ENCODE measurements around the gene AFF4. TPM values are rescaled to one million over a fixed set of nuclear protein-coding genes. Genes with fewer than 3 reads are reported as not detected.

AFF4 gene
- total and polyA plus RNA-seq, 12 donors: 7.0 to 63.8 (median 52.5) TPM

DNA sequence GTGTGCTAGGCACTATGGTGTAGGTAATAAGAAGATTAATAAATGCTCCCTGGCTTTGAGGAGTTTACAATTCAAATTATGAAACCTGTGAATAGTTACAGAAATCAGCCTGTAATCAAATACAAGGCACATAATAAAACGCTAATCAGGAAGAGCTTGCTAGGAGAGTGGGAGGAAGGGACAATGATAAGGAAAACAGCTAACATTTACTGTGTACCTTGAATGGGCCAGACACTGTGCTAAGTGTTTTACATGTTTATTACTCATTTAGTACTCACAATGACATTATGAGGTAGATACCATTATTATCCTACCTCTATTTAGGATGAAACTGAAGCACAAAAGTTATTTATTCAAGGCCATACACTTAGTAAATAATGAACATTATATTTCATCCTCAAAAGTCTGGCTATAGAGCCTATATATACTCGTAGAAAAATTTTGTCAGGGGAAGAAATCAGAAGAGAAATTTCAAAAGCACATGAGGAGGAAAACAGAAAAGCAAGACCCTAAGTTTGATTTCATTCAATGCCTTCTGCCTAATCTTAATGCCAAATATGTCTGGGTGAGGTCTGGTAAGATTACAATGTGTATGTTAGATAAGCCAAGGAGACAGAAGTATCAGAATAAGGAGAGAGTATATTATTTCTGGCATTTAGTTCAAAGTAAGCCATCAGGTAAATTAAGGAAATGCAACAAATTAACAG, 35.9 kb downstream of the AFF4 start:
- ATAC-seq (no peak), DNase-seq (no peak)
- Histone ChIP-seq H3K36me3 (peaks cover 0 to 100% (median 33%) of the 10 kb centered on the region in 9 donors), H3K4me3 (no peak overlapping the region), H3K27me3 (no peaks in the 10 kb centered on the region), H3K27ac (no peak overlapping the region), H3K4me1 (peaks cover 0 to 19% (median 16%) of the 10 kb centered on the region in 9 donors), H3K9me3 (no peaks in the 10 kb centered on the region)
- TF ChIP-seq, protein P1, sequence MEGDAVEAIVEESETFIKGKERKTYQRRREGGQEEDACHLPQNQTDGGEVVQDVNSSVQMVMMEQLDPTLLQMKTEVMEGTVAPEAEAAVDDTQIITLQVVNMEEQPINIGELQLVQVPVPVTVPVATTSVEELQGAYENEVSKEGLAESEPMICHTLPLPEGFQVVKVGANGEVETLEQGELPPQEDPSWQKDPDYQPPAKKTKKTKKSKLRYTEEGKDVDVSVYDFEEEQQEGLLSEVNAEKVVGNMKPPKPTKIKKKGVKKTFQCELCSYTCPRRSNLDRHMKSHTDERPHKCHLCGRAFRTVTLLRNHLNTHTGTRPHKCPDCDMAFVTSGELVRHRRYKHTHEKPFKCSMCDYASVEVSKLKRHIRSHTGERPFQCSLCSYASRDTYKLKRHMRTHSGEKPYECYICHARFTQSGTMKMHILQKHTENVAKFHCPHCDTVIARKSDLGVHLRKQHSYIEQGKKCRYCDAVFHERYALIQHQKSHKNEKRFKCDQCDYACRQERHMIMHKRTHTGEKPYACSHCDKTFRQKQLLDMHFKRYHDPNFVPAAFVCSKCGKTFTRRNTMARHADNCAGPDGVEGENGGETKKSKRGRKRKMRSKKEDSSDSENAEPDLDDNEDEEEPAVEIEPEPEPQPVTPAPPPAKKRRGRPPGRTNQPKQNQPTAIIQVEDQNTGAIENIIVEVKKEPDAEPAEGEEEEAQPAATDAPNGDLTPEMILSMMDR (IDR thresholded peaks at IDR 0.05): no peak
- intact Hi-C loops (cut with DNase I): no loop called here
- WGBS, 2 donors: 53 to 60% methylated on average over 2 of the region's 2 CpGs

DNA sequence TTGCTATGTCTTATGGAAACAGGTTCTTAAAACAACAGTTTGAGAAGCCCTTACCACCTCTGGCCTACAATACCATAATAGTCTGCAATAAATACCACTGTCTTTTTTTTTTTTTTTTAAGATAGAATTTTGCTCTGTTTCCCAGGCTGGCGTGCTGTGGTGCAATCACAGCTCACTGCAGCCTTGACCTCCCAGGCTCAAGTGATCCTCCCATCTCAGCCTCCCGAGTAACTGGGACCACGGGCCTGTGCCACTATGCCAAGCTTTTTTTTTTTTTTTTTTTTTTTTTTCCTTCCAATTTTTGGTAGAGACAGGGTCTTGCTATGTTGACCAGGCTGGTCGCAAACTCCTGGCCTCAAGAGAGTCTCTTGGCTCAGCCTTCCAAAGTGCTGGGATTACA, 37.0 kb downstream of the AFF4 start:
- intact Hi-C loops (cut with DNase I): no loop called here
- Histone ChIP-seq H3K36me3 (peaks cover 0 to 100% (median 36%) of the 10 kb centered on the region in 9 donors), H3K4me3 (no peak overlapping the region), H3K27me3 (no peaks in the 10 kb centered on the region), H3K4me1 (peaks cover 0 to 19% (median 16%) of the 10 kb centered on the region in 9 donors), H3K27ac (no peak overlapping the region), H3K9me3 (no peaks in the 10 kb centered on the region)
- TF ChIP-seq, protein P1 (IDR thresholded peaks at IDR 0.05): no peak
- no peak for ATAC-seq
- 93 to 95% methylated on average over 4 of the region's 4 CpGs for WGBS, 2 donors
- no peak for DNase-seq

DNA sequence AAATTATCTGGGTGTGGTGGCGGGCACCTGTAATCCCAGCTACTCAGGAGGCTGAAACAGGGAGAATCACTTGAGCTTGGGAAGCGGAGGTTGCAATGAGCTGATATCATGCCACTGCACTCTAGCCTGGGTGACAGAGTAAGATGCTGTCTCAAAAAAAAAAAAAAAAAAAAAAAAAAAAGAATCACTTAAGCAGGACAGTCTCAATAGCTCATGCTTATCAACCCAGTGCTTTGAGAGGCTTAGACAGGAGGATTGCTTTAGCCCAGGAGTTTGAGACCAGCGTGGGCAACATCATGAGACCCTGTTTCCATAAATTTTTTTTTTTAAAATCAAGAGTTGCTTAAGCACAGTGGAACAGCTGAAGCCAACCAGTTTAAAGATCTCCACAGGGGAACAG, 47.3 kb downstream of the AFF4 start:
- WGBS, 2 donors: 99 to 100% methylated on average over 3 of the region's 3 CpGs
- Histone ChIP-seq H3K36me3 (peaks cover 0 to 89% (median 19%) of the 10 kb centered on the region in 9 donors), H3K27me3 (no peaks in the 10 kb centered on the region), H3K9me3 (no peaks in the 10 kb centered on the region), H3K4me3 (no peak overlapping the region), H3K27ac (no peak overlapping the region), H3K4me1 (peaks cover 0 to 6% (median 0%) of the 10 kb centered on the region in 9 donors)
- DNase-seq: no peak
- intact Hi-C loops (cut with DNase I): no loop called here
- TF ChIP-seq, protein P1 (IDR thresholded peaks at IDR 0.05): no peak
- no peak for ATAC-seq

DNA sequence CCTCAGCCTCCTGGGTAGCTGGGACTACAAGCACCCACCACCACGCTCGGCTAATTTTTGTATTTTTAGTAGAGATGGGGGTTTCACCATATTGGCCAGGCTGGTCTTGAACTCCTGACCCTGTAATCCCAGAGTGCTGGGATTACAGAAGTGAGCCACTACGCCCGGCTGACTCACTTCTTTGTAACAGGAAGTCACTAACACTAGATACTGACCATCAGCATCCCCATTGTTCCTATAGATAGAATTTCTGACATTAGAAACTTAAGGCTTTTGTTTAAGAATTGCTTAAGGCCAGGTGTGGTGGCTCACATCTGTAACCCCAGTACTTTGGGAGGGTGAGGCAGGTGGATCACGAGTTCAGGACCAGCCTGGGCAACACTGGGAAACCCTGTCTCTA, 47.8 kb downstream of the AFF4 start:
- ATAC-seq (peak in 1 of 8 donors; percentile 11), DNase-seq (no peak)
- Histone ChIP-seq H3K9me3 (no peaks in the 10 kb centered on the region), H3K4me3 (no peak overlapping the region), H3K27ac (no peak overlapping the region), H3K27me3 (no peaks in the 10 kb centered on the region), H3K36me3 (peaks cover 0 to 88% (median 15%) of the 10 kb centered on the region in 9 donors), H3K4me1 (peaks cover 0 to 6% (median 0%) of the 10 kb centered on the region in 9 donors)
- intact Hi-C loops (cut with DNase I): no loop called here
- TF ChIP-seq, protein P1 (IDR thresholded peaks at IDR 0.05): no peak
- WGBS, 2 donors: 90% methylated on average over 5 of the region's 5 CpGs
